Measurements from ENCODE around the gene SMARCA2.

DNA sequence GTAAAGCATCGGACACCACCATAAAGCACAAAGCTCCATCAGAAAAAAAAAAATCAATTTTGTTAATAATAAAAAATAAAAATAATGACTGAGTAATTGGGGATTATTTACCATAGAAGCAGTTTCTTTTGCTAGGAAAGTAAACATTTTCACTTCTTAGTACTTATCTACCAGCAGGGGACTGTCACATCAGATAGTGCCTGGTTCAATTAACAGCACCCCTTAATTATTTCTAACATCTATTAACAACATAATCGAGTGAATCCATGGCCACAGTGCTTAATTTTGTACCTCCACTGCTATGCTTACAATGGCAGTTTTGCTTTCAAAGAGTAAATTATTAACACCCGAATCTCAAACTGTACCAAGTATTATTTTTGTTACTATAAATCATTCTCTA is 221.7 kb downstream of the SMARCA2 start:
- TF ChIP-seq, protein P1, sequence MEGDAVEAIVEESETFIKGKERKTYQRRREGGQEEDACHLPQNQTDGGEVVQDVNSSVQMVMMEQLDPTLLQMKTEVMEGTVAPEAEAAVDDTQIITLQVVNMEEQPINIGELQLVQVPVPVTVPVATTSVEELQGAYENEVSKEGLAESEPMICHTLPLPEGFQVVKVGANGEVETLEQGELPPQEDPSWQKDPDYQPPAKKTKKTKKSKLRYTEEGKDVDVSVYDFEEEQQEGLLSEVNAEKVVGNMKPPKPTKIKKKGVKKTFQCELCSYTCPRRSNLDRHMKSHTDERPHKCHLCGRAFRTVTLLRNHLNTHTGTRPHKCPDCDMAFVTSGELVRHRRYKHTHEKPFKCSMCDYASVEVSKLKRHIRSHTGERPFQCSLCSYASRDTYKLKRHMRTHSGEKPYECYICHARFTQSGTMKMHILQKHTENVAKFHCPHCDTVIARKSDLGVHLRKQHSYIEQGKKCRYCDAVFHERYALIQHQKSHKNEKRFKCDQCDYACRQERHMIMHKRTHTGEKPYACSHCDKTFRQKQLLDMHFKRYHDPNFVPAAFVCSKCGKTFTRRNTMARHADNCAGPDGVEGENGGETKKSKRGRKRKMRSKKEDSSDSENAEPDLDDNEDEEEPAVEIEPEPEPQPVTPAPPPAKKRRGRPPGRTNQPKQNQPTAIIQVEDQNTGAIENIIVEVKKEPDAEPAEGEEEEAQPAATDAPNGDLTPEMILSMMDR (IDR thresholded peaks at IDR 0.05; ENCODE audit: low read length) = no peak
- no peak for TF ChIP-seq EZH2 (IDR thresholded peaks at IDR 0.05; ENCODE audit: borderline replicate concordance, low read length)
